ENCODE measurements around the gene PIEZO1. TPM values are rescaled to one million over a fixed set of nuclear protein-coding genes. Genes with fewer than 3 reads are reported as not detected.

The PIEZO1 gene
- total and polyA plus RNA-seq, 10 of the 15 experiments (the other 5 are each of a cell fraction or from before 2014, with no cell fraction given), result 1.3 to 169 (median 33.4) TPM

- no peak for TF ChIP-seq HSF1 (IDR thresholded peaks at IDR 0.05; ENCODE audit: low read depth, low read length)
- TF ChIP-seq MAX (IDR thresholded peaks at IDR 0.05; ENCODE audit: low read depth, low read length), result peak; percentile 63
- no peak for TF ChIP-seq TARDBP (IDR thresholded peaks at IDR 0.05; ENCODE audit: borderline replicate concordance)
- TF ChIP-seq TAF1 (IDR thresholded peaks at IDR 0.05; ENCODE audit: borderline replicate concordance, low read depth, low read length), result peak; percentile 74; the same call in 1 of the 2 replicates
- TF ChIP-seq NKRF (conservative IDR thresholded peaks at IDR 0.05), result 0 out of 2 replicates have a peak, but pooled peaks have one; percentile 63
- TF ChIP-seq BRCA1 (IDR thresholded peaks at IDR 0.05; ENCODE audit: low read depth, low read length), result no peak
- TF ChIP-seq SP1 (IDR thresholded peaks at IDR 0.05; ENCODE audit: low read depth, low read length), result peak; percentile 49
- 0 out of 2 replicates have a peak, but pooled peaks have one; percentile 37 for TF ChIP-seq RELB (IDR thresholded peaks at IDR 0.05; ENCODE audit: low read depth)
- TF ChIP-seq ZSCAN29 (IDR thresholded peaks at IDR 0.05), result no peak
- TF ChIP-seq ELK1 (IDR thresholded peaks at IDR 0.05; ENCODE audit: low read depth, low read length), result peak; percentile 79; the same call in 1 of the 2 replicates
- TF ChIP-seq RELA (IDR thresholded peaks at IDR 0.05; ENCODE audit: borderline replicate concordance, partially characterized antibody), result peak; percentile 25
- TF ChIP-seq ATF2 (IDR thresholded peaks at IDR 0.05; ENCODE audit: low read length), result no peak
- TF ChIP-seq E2F4 (IDR thresholded peaks at IDR 0.05; ENCODE audit: low read depth, low read length), result no peak
- TF ChIP-seq ZBTB33 (IDR thresholded peaks at IDR 0.05), result no peak
- peak; percentile 58 for TF ChIP-seq IKZF1 (conservative IDR thresholded peaks at IDR 0.05)
Measured at GRCh38 chr16:88811769-88812512, 26.9 kb upstream of the PIEZO1 start, which contains the start of gene APRT (continued).

All from GM12878 (cell line).